ENCODE results near the gene PYGM.
A peak's percentile ranks its signal among the peaks of the same experiment; 100 is the strongest.

PYGM gene

DNA sequence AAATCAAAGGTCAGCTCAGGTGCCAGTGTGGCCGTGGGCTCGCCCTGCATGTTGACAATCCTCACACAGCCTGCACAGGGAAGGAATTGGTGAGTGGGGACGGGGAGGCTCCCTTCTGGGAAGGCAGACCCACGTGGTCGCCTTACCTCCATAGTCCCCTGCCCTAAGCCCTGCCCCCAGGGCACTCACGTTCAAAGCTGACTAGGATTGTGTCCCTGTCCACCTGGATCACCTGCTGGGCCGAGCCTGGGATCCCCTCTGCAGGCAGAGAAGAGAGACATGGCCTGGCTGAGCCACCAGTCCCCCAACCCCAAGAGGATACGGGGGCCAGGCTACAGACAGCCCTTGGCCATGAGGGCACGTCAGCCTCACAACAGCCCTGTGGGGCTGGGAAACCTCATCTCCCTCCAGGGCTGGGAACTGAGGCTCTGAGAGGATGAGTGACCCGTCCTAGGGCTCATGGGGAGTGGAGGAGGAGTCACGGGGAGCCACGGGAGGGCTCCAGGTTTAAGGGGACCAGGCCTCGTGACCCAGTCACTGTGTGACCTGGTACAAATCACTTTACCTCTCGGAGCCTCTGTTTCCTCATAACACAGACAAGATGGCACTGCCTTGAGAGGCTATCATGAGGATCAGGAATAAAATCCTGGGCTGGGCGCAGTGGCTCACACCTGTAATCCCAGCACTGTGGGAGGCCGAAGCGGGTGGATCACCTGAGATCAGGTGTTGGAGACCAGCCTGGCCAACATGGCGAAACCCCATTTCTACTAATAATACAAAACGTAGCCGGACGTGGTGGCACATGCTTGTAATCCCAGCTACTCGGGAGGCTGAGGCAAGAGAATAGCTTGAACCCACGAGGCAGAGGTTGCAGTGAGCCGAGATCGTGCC, 30.7 kb upstream of the PYGM start:
- no peak for DNase-seq

- DNase-seq: no peak
Measured at GRCh38 chr11:64789331-64790204, 29.8 kb upstream of the PYGM start.

GRCh38 chr11:64788321-64789215, 28.8 kb upstream of the PYGM start:
- DNase-seq: no peak

GRCh38 chr11:64787526-64788320, 27.9 kb upstream of the PYGM start:
- DNase-seq: peak; percentile 34 to 79

- DNase-seq: no peak
Measured at GRCh38 chr11:64786308-64786707, 26.5 kb upstream of the PYGM start.

DNA sequence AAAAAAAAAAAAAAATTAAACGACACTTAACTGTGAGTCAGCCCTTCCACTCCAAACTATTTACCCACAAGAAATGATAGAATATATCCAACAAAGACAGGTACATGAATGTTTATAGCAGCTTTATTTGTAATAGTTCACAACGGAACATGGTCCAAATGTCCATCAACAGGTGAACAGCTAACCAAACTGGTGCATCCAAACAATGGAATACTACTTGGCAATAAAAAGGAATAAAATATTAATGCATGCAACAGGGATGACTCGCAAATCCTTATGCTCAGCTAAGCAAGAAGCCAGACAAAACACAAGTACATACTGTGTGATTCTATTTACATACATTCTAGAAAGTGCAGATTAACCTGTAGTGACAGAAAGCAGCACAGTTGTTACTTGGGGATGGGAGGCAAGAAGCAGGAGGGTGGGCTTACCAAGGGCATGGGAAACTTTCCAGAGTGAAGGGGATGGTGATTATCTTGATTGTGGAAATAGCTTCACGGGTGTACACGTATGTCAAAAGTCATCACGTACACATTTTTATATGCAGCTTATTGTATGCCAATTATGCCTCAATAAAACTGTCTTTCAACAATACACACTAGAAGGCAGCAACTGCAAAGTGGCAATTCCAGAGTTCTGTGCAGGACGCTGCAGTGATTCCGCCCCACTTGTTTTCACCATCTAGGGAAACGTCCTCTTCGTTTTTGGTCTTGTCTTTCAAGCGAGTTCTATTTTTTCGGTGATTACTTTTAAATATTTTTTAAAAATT, 25.2 kb upstream of the PYGM start:
- no peak for DNase-seq

- peak; percentile 100 for DNase-seq
Measured at GRCh38 chr11:64778473-64779298, 18.9 kb upstream of the PYGM start, which contains the start of gene SF1. SF1 (minus strand) TSS chr11:64778542; CDS start chr11:64778392, 150 bp downstream.

GRCh38 chr11:64778223-64778472, 18.4 kb upstream of the PYGM start:
- no peak for DNase-seq

- DNase-seq: peak; percentile 42 to 95
Measured at GRCh38 chr11:64777449-64778222, 17.9 kb upstream of the PYGM start.

DNA sequence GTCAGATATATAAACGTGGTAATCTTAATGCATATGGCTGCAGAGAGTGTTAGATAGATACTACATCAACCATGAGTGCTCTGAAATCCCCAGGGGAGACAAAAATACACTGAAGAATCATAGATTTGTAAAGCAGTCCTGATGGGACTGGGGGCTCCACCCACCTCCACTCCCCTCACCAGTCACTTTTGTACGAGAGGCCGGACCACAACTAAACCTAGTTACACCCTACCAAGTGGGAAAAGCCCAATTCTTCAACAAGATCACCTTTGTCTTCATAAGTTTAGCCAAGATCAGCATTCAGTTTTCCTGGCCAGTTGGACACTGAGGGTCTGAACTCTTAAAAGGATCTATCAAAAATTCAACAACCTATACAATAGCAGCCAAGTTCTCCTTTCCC, 17.1 kb upstream of the PYGM start:
- DNase-seq: no peak

DNA sequence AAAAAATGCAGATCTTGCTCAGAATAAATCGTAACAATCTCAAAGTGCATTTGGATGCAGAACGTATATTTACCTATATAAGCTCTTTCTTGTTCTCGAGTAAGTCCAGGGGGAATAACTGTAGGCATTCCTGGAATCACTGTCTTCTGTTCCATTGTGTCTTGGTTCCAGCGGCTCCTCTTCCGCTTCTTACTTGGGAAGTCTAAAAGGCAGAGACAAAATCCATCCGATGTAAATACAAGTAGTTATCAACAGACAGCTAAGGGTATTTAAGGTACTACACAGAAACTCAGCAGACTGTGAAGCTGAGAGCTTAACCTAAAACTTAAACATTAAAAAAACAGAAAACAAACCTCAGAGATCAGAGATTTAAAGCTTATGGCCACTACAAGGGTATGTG, 16.7 kb upstream of the PYGM start:
- no peak for DNase-seq

DNA sequence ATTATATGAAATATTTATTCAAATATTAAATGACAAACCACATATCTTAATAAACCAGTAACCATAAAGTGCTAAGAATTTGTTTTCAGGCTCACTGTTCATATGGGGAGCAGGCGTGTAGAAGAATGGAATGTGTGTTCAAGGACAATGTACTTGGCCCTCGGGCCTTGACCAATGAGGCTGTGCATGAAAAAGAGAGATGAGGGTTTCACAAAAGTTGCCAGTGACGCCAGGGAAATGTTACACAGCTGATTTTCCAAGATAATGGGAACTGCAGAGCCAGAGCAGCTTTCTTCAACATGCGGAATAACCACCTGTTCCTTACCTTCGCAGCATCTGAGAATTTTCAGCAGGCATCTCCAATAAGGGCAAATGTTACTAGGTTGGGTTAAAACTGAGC, 14.4 kb upstream of the PYGM start:
- DNase-seq: no peak

DNA sequence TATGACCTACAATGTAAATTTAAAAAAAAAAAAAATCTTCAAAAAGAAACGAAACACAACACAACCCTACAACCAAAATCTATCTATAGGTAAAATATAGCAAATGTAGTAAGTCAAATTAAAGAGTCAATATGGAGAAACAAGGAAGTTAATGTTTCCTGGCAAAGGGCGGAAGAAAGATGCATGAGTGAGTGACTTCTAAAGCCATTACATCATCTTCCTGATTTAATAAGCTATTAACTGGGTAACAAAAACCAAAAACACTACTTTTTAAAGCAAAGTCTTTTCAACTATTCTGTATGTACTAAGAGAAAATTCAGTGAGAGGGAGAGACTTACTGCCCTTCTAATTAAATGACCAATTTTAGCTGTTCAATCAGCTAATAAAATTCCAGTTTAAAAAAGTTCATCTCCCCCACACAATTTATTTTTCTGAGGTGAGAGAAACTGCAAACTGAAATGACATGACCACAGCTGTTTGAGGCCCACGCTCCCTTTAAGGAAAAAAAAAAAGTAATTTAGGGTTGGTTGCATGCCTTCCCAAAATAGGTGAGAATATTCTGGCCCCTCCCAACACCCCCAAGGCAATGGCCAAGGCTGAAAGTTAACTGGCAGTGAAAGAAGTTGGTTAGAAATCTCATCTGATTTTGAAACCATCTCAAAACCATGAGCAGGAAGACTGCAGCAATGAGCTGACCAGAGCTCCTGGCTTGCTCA, 12.7 kb upstream of the PYGM start:
- no peak for DNase-seq

DNA sequence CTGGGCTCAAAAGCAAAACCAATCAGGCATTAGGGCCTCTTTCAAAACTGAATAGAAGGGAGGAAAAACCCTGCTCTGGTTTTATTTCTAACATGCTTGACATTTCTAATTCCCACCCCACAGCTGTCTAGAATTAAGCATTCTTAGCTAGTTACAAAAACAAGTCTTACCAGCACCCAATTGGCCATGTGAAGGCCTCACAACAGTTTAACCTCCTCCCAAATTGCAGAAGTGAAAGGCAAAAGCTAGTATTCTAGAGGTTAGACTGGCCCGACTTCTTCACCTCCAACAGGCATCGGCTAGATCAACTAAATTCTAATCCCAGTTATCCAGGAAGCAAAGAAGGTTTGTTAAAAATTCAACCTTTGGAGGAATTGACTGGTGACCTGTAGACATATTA, 12.1 kb upstream of the PYGM start:
- no peak for DNase-seq

DNA sequence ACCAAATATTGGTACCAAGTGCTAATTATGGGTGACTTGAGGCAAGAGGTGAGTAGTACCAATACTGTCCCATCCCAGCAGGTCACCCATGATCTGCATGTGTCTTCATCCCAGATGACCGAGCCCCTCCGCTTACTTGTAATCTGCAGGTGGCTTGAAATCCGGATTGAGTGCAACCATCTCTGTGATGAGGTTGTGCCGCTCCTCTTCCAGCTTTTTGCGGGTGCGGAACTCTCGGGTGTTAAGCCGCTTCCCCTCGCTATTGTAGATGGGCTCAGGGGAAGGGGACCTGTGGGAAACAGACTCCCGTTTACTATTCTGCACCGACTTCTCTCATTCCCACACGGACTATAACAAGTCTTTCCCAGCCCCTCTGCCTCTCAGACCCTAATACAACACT, 10.3 kb upstream of the PYGM start:
- DNase-seq: no peak

DNA sequence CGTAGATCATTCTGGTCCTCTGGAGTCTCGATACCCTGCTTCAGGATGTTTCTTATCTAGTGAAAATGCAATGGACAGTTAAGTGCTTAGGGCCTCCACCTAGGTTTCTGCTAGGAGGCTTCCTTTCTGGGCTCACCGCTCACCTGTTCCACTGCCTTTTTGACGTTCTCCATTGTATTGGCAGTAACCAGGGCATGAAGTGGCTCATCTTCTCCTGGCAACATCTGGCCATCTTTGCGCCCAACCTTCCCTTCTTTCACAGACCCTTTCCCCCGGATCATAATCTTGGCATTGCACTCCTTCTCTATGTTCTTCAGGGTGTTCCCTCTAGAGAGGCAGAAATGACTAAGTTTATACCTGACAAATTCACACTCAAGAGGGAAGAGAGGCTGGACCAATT, 9.5 kb upstream of the PYGM start:
- DNase-seq: no peak

- no peak for DNase-seq
Measured at GRCh38 chr11:64768300-64768694, 8.5 kb upstream of the PYGM start.

GRCh38 chr11:64767344-64768299, 7.8 kb upstream of the PYGM start:
- DNase-seq: peak; percentile 54 to 86

Measured in NCI-H526 (cell line).